Esophagus muscularis mucosa (tissue), 4 donors: Measurements from ENCODE around the gene ZNF763. TPM values are rescaled to one million over a fixed set of nuclear protein-coding genes. Genes with fewer than 3 reads are reported as not detected.

Experiments used
- DNase-seq: peaks from one replicate; pipeline ENCODE4 v3.0.0-alpha.2; 2017; ENCODE audit errors: extremely low spot score
- H3K27ac ChIP-seq, 4 donors: fragments of 200-600 bp; sonication (generic); replicated peaks in 1 of 4; 1 replicate in 3 of 4; 2 replicates in 1 of 4; pipeline ENCODE4 v1.5.1; 2016 to 2019; ENCODE audit warnings: mild to moderate bottlenecking in 1 of 4
- H3K27me3 ChIP-seq, 4 donors: fragments of 200-600 bp; sonication (generic); one replicate each; pipeline versions ENCODE4 v1.5.1 to v1.6.0; 2016 to 2019
- H3K36me3 ChIP-seq, 4 donors: fragments of 200-600 bp; sonication (generic); one replicate each; pipeline ENCODE4 v1.5.1; 2016 to 2019
- H3K4me1 ChIP-seq, 4 donors: fragments of 200-600 bp; sonication (generic); one replicate each; pipeline ENCODE4 v1.5.1; 2016 to 2019
- H3K4me3 ChIP-seq, 4 donors: fragments of 200-600 bp; sonication (generic); 1 replicate in 2 of 4; 2 replicates in 2 of 4; pipeline ENCODE4 v1.5.1; 2016 to 2019; ENCODE audit warnings: mild to moderate bottlenecking in 4 of 4, moderate library complexity in 1 of 4
- H3K9me3 ChIP-seq, 4 donors: fragments of 200-600 bp; sonication (generic); 1 replicate in 3 of 4; 2 replicates in 1 of 4; pipeline ENCODE4 v1.5.1; 2016 to 2019
- EP300 ChIP-seq: sonication (generic); formaldehyde crosslinking; IDR thresholded peaks from one replicate; pipeline ENCODE4 v1.6.1; 2017; ENCODE audit warnings: antibody characterized with exemption
- POLR2A ChIP-seq: fragments of 450-650 bp; IDR thresholded peaks from one replicate; pipeline ENCODE4 v1.6.1; 2017; ENCODE audit warnings: antibody characterized with exemption, moderate library complexity, mild to moderate bottlenecking, low read depth
- POLR2AphosphoS5 ChIP-seq, 2 donors: sonication (generic); formaldehyde crosslinking; IDR thresholded peaks; one replicate each; pipeline ENCODE4 v1.6.1; 2017; ENCODE audit warnings: antibody characterized with exemption in 2 of 2
- WGBS: methylation state at CpG from one replicate; pipeline ENCODE4 v1.1.5; 2018; 5-methylcytosine and 5-hydroxymethylcytosine counted together
- intact Hi-C: fragments of 100-400 bp; cut with DNase I; formaldehyde crosslinking; loops from one replicate; pipeline ENCODE4 v1.15.1; 2023
- total RNA-seq, 4 donors: library from RNA; depleted of rRNA; stranded (reverse); fragments of >200 nt; gene quantifications; one replicate each; pipeline versions ENCODE4 v1.1.0 to v1.2.1, GENCODE V29; 2016
- TF ChIP-seq, protein P1 (sequence below), 3 experiments: fragments of 200-600 bp in 2 of 3; fragments of 450-650 bp in 1 of 3; sonication (generic) in 2 of 3; IDR thresholded peaks; one replicate each; pipeline ENCODE4 v1.5.1; 2017 to 2019; ENCODE audit warnings: antibody characterized with exemption in 3 of 3, mild to moderate bottlenecking in 2 of 3, moderate library complexity in 1 of 3

The ZNF763 gene
- total RNA-seq, 4 donors from 2014 or later = 3.3 to 7.5 (median 4.8) TPM

DNA sequence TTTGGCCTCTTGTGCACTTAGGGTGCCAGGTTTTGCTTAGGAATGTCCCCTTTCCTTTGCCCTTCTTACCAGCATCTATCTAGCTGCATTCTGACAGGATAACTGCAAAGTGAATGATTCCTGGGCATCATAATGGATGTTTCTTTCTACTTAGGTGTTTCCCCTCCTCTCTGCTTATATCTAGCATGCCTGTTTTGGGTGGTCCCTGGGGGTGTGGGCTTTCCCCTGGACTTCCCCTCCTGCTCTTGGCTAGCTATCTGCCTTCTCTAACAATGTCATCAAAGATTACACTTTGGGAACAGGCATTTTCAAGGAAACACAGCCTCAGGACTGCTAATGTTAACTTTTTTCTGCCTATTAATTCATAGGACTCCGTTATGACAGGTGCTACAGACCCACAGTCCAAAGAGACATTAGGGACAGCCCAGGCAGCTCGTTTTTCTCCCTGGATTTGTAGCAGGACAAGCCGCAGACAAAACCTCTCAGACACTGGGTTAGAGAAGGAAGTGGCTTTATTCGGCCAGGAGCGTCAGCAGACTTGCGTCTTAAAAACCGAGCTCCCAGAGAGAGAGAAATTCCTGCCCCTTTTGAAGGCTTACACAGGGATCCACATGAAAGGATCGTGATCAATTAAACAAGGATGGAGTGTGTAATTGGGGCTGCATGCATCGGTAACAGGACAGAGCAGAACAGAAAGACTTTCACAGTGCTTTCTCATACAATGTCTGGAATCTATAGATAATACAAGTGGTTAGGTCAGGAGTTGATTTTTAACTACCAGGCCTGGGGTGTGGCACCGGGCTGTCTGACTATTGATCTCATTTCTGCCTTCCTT, 22.6 kb upstream of the ZNF763 start:
- 97% methylated on average over 10 of the region's 10 CpGs for WGBS
- TF ChIP-seq POLR2A = no peak
- TF ChIP-seq, protein P1, sequence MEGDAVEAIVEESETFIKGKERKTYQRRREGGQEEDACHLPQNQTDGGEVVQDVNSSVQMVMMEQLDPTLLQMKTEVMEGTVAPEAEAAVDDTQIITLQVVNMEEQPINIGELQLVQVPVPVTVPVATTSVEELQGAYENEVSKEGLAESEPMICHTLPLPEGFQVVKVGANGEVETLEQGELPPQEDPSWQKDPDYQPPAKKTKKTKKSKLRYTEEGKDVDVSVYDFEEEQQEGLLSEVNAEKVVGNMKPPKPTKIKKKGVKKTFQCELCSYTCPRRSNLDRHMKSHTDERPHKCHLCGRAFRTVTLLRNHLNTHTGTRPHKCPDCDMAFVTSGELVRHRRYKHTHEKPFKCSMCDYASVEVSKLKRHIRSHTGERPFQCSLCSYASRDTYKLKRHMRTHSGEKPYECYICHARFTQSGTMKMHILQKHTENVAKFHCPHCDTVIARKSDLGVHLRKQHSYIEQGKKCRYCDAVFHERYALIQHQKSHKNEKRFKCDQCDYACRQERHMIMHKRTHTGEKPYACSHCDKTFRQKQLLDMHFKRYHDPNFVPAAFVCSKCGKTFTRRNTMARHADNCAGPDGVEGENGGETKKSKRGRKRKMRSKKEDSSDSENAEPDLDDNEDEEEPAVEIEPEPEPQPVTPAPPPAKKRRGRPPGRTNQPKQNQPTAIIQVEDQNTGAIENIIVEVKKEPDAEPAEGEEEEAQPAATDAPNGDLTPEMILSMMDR (IDR thresholded peaks at IDR 0.05) = no peak
- TF ChIP-seq EP300 = no peak
- TF ChIP-seq POLR2AphosphoS5 (IDR thresholded peaks at IDR 0.05) = no peak
- Histone ChIP-seq H3K36me3 (peaks cover 10 to 64% (median 40%) of the 10 kb centered on the region in 4 donors), H3K9me3 (peaks cover 0 to 82% (median 73%) of the 10 kb centered on the region in 4 donors), H3K27ac (no peak overlapping the region), H3K4me3 (no peak overlapping the region), H3K27me3 (no peaks in the 10 kb centered on the region), H3K4me1 (no peaks in the 10 kb centered on the region)
- no peak for DNase-seq
- intact Hi-C loops = no loop called here

DNA sequence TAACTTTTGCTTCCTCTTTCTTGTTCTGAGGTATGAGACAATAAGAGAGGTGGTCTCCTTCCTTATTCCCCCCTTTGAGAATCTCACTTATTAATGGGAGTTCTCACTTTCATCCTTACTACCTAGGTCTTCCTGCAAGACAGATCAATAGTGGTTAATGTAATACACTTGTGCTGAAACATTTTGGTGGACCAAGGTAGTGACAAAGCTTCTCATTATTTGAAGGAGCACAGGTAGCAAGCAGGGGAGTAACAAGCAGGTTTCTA, 22.1 kb upstream of the ZNF763 start:
- TF ChIP-seq POLR2A = no peak
- TF ChIP-seq EP300 = no peak
- TF ChIP-seq POLR2AphosphoS5 (IDR thresholded peaks at IDR 0.05) = no peak
- TF ChIP-seq, protein P1 (IDR thresholded peaks at IDR 0.05) = no peak
- H3K9me3 ChIP-seq = peaks cover 0 to 84% (median 76%) of the 10 kb centered on the region in 4 donors

DNA sequence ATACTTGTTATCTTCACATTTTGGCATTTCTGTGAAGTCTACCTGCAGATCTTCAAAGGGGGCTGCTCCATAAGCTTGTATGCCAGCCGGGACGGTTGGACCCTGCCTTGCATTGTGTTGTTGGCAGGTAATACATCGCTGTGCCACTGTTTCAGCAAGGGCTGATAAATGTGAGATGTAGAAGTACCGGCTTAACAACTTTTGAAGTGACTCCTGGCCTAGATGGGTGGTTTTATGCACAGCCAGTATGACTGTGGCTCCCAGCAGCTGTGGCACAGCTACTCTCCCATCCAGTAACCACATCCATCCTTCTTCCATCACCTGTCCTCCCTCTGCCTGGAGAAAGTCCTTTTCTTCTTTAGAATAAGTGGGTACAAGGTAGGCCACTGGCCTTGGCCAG, 20.2 kb upstream of the ZNF763 start:
- Histone ChIP-seq H3K36me3 (peaks cover 34 to 88% (median 64%) of the 10 kb centered on the region in 4 donors), H3K9me3 (peaks cover 13 to 95% (median 90%) of the 10 kb centered on the region in 4 donors), H3K27ac (no peak overlapping the region), H3K4me3 (no peak overlapping the region), H3K27me3 (no peaks in the 10 kb centered on the region), H3K4me1 (no peaks in the 10 kb centered on the region)
- 86% methylated on average over 1 of the region's 4 CpGs for WGBS
- DNase-seq = no peak
- TF ChIP-seq, protein P1 (IDR thresholded peaks at IDR 0.05) = no peak
- TF ChIP-seq POLR2AphosphoS5 (IDR thresholded peaks at IDR 0.05) (no peak), POLR2A (no peak), EP300 (no peak)
- intact Hi-C loops = no loop called here

More for the DNA sequence above, 22.1 kb upstream of the ZNF763 start:
- H3K4me3 ChIP-seq = no peak overlapping the region
- no peak overlapping the region for H3K27ac ChIP-seq
- intact Hi-C loops = no loop called here
- no peaks in the 10 kb centered on the region for H3K27me3 ChIP-seq
- no peak for DNase-seq
- H3K36me3 ChIP-seq = peaks cover 15 to 69% (median 46%) of the 10 kb centered on the region in 4 donors
- no peaks in the 10 kb centered on the region for H3K4me1 ChIP-seq

DNA sequence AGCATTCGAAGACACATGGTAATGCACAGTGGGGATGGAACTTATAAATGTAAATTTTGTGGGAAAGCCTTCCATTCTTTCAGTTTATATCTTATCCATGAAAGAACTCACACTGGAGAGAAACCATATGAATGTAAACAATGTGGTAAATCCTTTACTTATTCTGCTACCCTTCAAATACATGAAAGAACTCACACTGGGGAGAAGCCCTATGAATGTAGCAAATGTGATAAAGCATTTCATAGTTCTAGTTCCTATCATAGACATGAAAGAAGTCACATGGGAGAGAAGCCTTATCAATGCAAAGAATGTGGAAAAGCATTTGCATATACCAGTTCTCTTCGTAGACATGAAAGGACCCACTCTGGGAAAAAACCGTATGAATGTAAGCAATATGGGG, 16.2 kb upstream of the ZNF763 start:
- peaks cover 39 to 70% (median 55%) of the 10 kb centered on the region in 4 donors for H3K36me3 ChIP-seq
- H3K27me3 ChIP-seq = no peaks in the 10 kb centered on the region
- H3K27ac ChIP-seq = no peak overlapping the region
- WGBS = over 99% methylated on average over 3 of the region's 3 CpGs
- peak overlapping the region in 1 of 4 donors; percentile 2 for H3K4me3 ChIP-seq
- H3K4me1 ChIP-seq = no peaks in the 10 kb centered on the region
- TF ChIP-seq, protein P1 (IDR thresholded peaks at IDR 0.05) = no peak
- no peak for TF ChIP-seq EP300
- no peak for TF ChIP-seq POLR2A
- no peak for TF ChIP-seq POLR2AphosphoS5 (IDR thresholded peaks at IDR 0.05)
- H3K9me3 ChIP-seq = peaks cover 19 to 100% (median 89%) of the 10 kb centered on the region in 4 donors
- no peak for DNase-seq
- intact Hi-C loops = no loop called here
